HG03066 (cell line): ENCODE results near the gene HTRA3.

Source experiments
- ATAC-seq: cut with Tn5 transposase; IDR thresholded peaks from one replicate; pipeline ENCODE4 v1.9.1; 2021; ENCODE audit warnings: low read depth; ENCODE audit not compliant: unreplicated experiment

The HTRA3 gene

DNA sequence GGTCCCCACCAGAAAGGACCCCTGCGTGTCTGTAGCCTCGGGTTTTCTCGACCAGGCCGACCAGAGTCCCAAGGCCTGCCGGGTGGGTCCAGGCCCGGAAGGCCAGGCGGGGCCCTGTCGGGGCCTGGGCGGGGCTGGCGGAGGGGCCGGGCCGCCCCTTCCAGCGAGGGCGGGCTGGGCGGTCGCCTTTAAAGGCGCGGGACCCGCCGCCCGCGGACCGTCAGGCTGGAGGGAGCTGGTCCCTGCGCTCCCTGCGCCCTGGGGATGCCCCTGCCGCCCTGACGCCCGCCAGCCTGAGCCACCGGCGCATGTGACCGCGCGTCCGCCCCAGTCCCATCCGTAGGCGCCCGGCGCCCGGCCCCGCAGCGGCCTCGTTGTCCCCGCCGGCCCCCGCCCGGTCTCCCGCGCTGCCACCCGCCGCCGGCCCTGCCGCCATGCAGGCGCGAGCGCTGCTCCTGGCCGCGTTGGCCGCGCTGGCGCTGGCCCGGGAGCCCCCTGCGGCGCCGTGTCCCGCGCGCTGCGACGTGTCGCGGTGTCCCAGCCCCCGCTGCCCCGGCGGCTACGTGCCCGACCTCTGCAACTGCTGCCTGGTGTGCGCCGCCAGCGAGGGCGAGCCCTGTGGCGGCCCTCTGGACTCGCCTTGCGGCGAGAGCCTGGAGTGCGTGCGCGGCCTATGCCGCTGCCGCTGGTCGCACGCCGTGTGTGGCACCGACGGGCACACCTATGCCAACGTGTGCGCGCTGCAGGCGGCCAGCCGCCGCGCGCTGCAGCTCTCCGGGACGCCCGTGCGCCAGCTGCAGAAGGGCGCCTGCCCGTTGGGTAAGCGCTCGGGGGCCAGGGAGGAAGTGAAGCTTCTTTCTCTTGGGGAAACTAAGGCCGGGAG lies at the start of gene HTRA3:
HTRA3 (plus strand) TSS at position 220 of the 883 bp plus-strand sequence; CDS start at position 435, 215 bp downstream.
- no peak for ATAC-seq

DNA sequence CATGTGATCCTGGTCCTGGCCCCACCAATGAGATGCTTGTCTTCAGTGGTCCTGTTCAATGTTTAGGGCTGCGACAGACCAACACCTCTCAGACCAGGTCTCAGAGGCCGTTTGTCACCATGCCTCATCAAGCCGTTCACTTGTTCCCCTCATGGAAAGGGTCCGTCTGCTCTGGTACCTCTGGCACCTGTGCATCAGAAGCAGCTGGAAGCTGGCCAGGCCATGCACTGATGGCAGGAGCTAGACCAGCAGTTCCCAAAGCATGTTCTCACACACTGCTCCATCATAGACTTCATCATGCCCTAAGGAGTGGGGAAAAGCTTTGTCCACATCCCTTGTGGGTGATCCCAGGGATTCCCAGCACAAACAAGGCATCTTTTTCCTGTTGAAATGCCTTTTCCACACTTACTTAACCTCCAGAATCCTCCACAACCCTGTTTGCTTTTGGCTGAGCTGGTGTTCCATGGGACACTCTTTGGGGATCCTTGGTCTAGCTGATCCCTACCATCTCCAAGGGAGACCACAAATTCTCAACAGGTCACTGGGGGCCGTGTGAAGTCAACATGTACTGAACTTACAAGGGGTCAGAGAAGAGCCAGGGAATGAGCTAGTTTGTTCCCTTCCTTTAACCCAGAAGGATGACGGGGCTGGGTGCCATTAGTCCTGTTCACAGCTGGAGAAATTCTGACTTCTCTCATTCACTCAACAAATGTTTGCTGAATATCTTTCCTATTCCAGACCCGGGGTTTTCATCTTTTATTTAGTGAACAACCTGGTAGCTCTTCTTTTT lies 48.7 kb upstream of the HTRA3 start:
- no peak for ATAC-seq

DNA sequence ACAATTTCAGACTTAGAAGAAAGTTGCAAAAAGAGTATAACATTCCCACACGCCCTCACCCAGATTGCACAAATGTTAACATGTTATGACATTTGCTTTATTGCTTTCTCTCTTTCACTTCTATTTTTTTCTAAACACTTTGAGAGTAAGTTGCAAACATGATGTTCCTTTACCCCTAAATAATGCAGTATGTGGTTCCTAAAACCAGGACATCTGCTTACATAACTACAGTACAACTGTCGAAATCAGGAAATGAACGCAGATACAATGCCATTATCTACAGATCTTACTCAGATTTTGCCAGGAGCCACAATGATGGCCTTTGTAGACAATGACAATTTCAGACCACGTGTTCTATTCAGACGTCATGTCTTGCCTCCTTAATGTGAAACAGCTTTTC lies 48.1 kb upstream of the HTRA3 start:
- no peak for ATAC-seq

DNA sequence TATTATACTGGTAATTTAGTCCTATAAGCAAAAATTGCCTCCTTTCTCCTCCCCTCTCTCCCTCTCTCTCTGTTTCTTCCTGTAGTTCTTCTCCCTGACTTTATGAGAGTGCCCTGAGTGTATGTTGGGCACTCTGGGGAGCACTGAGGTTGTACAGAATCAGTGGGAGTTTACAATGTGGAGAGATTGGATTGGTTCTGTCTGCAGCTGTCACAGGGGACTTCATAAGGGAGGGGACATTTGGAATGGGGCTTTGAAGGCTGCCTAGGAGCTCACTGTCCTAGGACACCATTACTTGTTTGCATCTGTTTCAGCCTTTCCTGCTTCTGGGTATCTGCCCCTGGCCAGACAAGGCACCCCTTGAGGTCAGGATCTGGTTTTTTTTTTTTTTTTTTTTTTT lies 47.6 kb upstream of the HTRA3 start:
- no peak for ATAC-seq

DNA sequence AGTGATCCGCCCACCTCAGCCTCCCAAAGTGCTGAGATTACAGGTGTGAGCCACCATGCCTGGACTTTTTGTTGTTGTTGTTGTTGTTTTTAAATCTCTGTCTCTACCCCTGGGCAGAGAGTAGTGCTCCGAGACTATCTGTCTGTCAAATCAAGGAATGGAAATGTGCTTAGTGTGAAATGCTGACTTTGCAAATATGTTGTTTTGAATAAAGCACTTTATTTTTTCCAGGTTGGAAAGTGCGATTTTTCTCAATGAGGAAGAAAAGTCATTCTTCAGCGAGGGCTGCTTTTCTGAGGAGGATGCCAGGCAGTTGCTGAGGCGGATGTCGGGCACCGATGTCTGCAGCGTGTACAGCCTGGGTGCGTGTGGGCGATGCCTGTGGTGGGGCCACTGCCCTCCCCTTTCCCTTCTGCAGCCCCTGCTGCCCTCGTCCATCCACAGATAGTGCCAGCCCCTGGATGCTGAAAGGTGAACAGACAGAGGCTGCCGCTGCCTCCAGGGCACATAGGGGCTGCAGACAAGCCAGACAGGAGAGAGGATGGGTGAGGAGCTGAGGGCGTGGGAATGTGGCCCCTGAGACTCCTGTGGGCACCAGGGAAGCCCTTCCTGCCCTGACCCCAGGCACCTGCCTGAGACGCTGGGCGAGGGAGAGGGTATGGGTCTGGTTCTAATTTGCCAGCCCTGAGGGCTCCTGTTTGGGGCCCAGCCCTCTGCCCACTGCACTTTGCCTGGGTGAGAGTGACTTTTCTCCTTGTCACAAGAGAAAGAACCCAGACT lies 46.8 kb upstream of the HTRA3 start:
- no peak for ATAC-seq

DNA sequence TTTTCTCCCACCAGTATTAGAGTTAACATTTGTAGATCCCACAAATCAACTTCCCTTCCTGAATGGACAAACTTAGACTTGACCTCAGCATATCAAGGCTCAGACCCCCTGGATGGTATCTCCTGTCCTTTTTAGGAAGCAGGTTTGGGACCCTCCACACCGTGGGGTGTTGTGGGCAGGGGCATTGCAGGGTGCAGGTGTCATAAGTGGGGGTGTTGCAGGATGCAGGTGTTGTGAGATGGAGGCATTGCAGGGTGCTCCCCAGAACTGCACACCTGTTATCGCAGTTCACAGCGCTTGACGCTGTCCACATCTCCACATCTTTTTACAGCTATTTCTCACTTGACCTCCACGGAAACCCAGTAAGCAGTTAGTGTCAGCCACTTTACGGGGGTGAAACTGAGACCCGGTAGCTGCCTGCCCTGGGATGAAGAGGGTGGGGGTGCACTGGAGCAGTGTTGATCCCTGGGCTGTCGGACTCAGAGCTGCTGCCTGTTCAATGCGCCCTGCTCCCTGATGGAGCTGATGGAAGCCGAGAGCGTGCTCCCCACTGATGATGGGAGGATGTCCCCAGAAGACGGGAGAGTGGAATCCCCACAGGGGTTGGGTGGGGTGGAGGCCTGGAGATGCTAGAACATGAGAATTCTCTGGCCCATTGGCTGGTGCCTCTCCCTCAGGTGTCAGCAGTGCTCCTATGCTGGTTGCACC lies 45.1 kb upstream of the HTRA3 start:
- no peak for ATAC-seq

DNA sequence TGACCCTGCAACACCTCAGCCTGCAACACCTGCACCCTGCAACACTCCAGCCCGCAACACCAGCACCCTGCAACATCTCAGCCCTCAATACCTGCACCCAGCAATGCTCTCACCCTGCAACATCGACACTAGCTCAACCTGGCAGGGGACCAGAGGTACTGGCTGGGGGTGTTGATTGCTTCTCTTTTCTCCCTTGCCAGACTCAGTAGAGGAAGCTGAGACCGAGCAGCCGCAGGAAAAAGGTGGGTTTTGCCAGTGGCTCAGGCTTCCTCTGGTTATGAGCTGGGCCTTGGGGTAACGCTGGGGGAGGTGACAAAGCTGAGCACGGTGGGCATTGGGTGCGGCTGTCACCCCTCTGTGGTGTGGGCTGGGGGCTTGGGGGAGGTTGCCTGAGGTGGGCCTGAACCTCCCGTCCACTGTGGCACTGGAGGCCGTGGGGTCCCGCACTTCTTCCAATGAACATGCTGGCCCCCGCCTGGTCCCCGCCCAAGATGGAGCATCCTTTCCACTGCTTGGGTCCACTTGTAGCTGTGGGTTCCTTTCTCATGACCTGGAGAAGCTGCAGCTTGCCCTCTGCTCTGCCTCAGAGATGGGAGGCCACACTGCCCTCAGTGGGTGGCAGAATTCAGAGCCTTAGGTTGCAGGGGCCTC lies 44.5 kb upstream of the HTRA3 start:
- no peak for ATAC-seq

DNA sequence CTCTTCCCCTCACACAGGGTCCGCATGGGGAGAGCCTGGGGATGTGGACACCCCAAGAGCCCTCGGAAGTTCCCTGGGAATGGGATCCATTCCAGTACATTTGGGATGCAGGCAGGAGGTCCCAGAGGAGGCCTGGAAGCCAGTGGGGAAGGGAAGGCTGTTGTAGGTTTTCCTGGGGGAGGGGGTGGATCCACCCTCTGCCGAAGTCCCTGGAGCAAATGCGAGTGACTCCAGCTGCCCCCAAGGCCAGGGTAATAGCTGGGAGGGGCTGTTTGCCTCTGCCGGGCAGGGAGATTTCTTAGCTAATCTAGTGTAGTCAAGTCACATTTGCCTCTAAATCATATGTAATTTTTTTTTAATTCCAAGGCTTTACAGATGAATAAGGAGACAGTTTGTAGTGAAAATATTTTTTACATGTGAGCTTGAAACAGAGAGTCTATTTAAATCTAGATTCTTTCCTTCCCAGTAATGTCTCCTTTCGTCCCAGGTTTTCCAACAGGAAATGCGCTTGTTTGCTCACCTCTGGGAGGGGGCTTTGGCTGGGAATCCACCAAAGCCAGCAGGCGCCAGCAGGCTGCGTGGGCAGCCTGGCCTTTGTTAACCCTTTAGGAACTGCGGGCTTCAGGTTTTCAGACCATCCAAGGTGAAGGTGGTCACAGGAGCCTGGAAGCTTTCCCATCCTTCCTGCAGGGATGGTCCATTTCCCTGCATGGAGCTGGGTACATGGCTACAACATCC lies 43.7 kb upstream of the HTRA3 start:
- ATAC-seq, result no peak

DNA sequence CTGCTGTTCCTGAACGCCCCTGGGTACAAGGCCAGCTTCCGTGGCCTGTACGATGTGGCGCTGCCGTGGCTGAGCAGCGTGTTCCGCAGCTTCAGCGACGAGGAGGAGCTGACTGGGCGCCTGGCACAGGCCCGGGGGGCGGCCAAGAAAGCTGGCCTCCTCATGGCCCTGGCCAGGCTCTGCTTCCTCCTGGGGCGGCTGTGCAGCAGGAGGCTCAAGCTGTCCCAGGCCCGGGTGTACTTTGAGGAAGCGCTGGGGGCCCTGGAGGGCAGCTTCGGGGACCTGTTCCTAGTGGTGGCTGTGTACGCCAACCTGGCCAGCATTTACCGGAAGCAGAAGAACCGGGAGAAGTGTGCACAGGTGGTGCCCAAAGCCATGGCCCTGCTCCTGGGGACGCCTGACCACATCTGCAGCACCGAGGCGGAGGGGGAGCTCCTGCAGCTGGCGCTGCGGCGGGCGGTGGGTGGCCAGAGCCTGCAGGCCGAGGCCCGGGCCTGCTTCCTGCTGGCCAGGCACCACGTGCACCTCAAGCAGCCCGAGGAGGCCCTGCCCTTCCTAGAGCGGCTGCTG lies 42.3 kb upstream of the HTRA3 start:
- ATAC-seq, result no peak

DNA sequence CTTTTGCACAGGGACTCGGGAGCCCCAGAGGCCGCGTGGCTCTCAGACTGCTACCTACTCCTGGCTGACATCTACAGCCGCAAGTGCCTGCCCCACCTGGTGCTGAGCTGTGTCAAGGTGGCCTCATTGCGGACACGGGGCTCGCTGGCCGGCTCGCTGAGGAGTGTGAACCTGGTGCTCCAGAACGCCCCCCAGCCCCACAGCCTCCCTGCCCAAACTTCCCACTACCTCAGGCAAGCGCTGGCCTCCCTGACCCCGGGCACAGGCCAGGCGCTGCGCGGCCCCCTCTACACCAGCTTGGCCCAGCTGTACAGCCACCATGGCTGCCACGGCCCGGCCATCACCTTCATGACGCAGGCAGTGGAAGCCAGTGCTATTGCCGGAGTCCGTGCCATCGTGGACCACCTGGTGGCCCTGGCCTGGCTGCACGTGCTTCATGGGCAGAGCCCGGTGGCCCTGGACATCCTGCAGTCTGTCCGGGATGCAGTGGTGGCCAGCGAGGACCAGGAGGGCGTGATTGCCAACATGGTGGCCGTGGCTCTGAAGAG lies 41.7 kb upstream of the HTRA3 start:
- no peak for ATAC-seq

DNA sequence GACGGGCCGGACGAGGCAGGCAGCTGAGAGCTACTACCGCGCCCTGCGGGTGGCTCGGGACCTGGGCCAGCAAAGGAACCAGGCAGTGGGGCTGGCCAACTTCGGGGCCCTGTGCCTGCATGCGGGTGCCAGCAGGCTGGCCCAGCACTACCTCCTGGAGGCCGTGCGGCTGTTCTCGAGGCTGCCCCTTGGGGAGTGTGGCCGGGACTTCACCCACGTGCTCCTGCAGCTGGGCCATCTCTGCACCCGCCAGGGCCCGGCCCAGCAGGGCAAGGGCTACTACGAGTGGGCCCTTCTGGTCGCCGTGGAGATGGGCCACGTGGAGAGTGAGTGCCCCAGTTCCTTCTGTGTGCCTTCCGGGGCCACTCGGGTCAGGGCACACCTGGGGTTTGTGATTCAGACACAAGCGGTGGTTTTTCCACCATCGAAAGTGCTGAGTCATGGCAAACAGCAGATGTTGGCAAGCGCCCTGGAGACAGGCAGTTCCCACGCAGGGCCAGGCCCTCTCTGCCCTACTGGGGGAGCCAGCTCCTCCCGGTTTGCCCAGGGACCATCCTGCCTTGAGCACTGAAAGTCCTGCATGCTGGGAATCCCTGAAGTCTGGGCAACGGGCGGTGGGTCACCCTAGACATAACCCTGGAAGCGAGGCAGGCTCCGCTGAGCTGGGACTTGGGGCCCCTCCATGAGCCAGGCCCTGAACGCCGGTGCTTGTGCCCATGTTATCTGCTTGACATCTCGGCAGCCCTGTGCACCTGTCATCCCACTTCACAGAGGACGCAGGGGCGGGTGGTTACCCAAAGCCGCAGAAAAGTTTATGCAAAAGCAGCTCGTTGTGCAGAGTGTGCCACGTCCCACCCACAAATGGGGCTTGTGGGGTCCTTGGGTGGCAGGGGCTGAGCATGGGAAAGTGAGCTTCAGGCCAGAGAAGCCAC lies 41.0 kb upstream of the HTRA3 start:
- ATAC-seq, result peak; percentile 65

DNA sequence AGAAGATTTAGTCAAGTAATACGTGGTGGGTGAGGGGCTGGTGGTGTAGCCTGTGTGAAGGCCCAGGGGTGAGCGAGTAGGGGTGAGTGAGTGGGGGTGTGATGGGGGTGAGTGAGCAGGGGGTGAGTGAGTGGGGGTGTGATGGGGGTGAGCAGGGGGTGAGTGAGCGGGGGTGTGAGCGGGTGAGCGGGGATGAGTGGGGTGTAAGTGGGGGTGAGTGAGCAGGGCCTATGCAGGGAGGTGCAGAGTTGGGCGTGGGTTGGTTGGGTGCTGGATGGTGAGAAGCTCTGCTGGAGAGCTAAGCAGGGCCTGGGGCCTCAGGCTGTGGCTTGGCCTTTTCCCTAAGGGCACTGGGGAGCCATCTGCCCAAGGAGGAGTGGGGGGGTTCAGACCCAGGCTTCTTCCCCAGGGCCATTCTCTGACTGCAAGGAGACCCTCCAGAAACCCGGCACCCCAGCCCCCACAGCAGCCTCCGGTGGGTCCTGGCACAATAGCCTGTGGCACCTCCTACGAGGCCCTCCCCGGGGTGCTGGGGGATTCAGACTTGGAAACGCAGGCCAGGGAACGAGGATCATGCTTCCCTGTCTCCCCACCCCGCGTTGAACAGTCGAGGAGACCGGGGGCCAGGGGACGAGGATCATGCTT lies 40.1 kb upstream of the HTRA3 start:
- no peak for ATAC-seq

DNA sequence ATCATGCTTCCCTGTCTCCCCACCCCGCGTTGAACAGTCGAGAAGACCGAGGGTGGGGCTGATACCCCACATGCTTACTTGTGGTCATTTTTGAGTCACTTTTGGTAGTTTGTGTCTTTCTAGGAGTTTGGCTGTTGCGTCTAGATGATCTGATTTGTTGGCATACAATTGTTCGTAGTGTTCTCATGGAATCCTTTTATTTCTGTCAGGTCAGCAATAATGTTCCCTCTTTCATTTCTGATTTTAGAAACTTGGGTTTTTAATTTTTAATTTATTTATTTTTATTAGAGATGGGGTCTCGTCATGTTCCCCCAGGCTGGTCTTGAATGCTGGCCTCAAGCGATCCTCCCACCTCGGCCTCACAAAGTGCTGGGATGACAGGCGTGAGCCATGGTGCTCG lies 39.5 kb upstream of the HTRA3 start:
- no peak for ATAC-seq

DNA sequence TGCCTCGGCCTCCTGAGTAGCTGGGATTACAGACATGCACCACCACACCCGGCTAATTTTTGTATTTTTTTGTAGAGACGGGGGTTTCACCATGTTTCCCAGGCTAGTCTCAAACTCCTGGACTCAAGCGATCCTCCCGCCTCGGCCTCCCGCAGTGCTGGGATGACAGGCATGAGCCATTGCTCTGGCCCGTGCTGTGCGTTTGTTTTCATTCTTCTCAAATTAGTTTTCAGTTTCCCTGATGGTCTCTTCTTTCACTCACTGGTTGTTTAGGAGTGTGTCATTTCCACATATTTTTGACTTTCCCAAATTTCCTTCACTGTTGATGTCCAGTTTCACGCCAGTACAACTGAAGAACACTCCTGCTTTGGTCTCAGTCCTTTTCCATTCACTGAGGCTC lies 38.7 kb upstream of the HTRA3 start:
- no peak for ATAC-seq

DNA sequence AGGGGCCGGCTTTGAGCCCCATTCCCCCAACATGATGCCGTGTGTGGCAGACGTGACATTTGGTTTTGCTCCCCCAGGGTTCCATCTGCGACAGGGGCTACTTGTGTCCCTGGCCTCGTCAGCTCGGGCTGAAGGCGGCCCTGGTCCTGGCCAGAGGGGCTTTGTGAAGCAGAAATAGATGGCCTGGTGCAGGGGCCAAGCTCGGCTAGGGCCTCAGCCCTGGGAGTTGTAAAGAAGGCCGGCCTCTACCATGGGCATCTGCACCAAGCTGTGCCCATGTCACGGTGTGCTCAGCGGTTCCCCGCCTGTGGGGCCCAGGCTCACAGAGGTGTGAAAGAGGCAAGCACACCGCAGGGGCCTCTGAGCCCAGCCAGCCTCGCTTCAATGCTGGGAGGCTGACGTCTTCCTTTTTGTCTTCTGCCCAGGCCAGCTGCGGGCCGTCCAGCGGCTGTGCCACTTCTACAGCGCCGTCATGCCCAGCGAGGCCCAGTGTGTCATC lies 38.0 kb upstream of the HTRA3 start:
- no peak for ATAC-seq

DNA sequence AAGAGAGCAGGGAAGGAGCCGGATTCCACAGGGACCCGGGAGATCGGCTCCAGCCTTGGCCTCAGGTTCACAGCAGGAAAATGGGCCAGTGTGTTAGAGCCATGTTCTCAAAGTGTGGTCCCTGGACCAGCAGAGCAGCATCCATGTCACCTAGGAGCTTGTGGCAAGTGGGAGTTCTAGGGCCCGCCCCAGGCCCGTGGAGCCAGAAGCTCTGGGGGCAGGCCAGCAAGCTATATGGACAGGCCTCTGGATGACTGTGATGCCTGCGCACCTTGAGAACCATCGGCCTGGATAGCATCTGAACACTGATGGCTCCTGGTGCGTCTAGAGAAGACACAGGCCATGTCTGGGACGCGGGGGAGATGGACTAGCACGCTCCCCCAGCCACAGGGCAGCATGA lies 36.8 kb upstream of the HTRA3 start:
- ATAC-seq, result no peak
